Skeletal muscle satellite cell (primary cell): ENCODE data around the gene CABP1.

Experiments used
- H3K27me3 ChIP-seq: 2 replicates; pipeline ENCODE4 v1.7.0; 2013; ENCODE audit warnings: low read length; ENCODE audit not compliant: control insufficient read depth, insufficient read depth
- H3K36me3 ChIP-seq: 2 replicates; pipeline ENCODE4 v1.7.0; 2013; ENCODE audit warnings: mild to moderate bottlenecking, control low read depth, low read length; ENCODE audit not compliant: insufficient read depth
- H3K4me1 ChIP-seq: 2 replicates; pipeline ENCODE4 v1.7.0; 2013; ENCODE audit warnings: low read length; ENCODE audit not compliant: control insufficient read depth, insufficient read depth
- H3K4me2 ChIP-seq: 2 replicates; pipeline ENCODE4 v1.7.0; 2013; ENCODE audit warnings: mild to moderate bottlenecking, low read length
- H3K4me3 ChIP-seq: 2 replicates; pipeline ENCODE4 v1.7.0; 2013; ENCODE audit warnings: low read length
- H3K9ac ChIP-seq: 2 replicates; pipeline ENCODE4 v1.7.0; 2013; ENCODE audit warnings: mild to moderate bottlenecking, low read depth, low read length, moderate library complexity
- H3K9me3 ChIP-seq: replicated peaks from 2 replicates; pipeline ENCODE4 v1.7.0; 2013; ENCODE audit warnings: mild to moderate bottlenecking, control low read depth, low read length

The CABP1 gene

DNA sequence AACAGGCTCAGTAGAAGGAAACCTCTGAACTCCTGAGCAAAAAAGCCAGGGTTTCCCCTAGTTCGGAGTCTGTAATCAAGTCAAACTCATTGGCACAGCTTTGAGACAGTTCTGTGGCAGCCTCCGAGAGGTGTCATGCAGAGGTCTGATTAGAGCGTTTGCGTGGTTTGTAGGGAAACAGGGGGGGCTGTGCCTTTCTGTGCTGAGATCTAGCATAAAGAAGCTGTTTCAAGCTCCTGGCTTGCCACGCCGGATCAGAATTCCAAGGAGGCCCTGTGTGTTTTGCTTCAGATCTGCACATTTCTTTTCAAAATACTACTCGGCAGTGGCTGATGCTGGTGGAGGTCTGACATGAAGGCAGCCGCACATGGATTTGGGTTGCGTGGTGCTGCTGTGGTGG, 1.7 kb downstream of the CABP1 start:
- H3K4me1 ChIP-seq = peaks cover 11% of the 10 kb centered on the region
- peaks cover 75% of the 10 kb centered on the region for H3K27me3 ChIP-seq
- H3K9ac ChIP-seq = no peak overlapping the region
- no peak overlapping the region for H3K4me3 ChIP-seq
- H3K9me3 ChIP-seq = no peaks in the 10 kb centered on the region
- H3K36me3 ChIP-seq = no peaks in the 10 kb centered on the region
- H3K4me2 ChIP-seq = no peak overlapping the region

DNA sequence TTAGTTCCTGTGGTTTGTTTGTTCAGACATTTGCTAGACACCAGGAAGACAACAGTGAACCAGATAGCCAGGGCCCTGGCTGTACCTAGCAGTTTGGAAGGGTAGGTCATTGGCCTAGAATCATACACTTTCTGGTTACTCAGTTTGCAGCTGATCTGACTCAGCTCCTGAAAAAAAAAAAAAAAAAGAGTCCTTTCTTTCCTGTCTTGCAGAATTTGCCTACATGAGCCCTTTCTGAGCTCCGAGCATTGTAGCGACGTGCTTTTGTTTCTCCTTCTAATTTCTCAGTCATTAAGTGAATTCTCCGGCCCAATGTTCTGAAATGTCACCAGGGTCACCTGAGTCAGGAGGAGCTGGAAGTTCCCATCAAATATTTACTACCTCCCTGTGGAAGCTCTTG, 2.4 kb downstream of the CABP1 start:
- Histone ChIP-seq H3K36me3 (no peaks in the 10 kb centered on the region), H3K9ac (no peak overlapping the region), H3K27me3 (peaks cover 72% of the 10 kb centered on the region), H3K4me1 (peaks cover 11% of the 10 kb centered on the region), H3K4me2 (no peak overlapping the region), H3K9me3 (no peaks in the 10 kb centered on the region), H3K4me3 (no peak overlapping the region)

GRCh38 chr12:120643574-120643973, 3.1 kb downstream of the CABP1 start:
- peaks cover 65% of the 10 kb centered on the region for H3K27me3 ChIP-seq
- no peak overlapping the region for H3K4me2 ChIP-seq
- H3K9me3 ChIP-seq = no peaks in the 10 kb centered on the region

GRCh38 chr12:120646044-120646443, 5.6 kb downstream of the CABP1 start:
- no peak overlapping the region for H3K9ac ChIP-seq
- H3K9me3 ChIP-seq = no peaks in the 10 kb centered on the region
- H3K4me2 ChIP-seq = no peak overlapping the region
- H3K27me3 ChIP-seq = peaks cover 68% of the 10 kb centered on the region
- no peak overlapping the region for H3K4me3 ChIP-seq
- no peaks in the 10 kb centered on the region for H3K36me3 ChIP-seq
- H3K4me1 ChIP-seq = peaks cover 14% of the 10 kb centered on the region

More at GRCh38 chr12:120643574-120643973, 3.1 kb downstream of the CABP1 start:
- H3K4me3 ChIP-seq = no peak overlapping the region
- H3K36me3 ChIP-seq = no peaks in the 10 kb centered on the region
- peaks cover 11% of the 10 kb centered on the region for H3K4me1 ChIP-seq
- no peak overlapping the region for H3K9ac ChIP-seq

DNA sequence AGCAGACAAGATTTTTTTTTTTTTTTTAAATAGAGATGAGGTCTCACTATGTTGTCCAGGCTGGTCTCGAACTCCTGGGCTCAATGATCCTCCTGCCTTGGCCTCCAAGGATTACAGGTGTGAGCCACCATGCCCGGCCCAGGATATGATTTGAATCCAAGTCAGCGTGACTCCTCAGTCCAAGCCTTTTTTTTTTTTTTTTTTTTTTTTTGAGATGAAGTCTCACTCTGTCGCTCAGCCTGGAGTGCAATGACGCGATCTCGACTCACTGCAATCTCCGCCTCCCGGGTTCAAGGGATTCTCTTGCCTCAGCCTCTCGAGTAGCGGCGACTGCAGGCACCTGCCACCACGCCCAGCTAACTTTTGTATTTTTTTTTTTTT, 6.9 kb downstream of the CABP1 start:
- Histone ChIP-seq H3K4me1 (peaks cover 8% of the 10 kb centered on the region), H3K9me3 (no peaks in the 10 kb centered on the region), H3K4me3 (no peak overlapping the region), H3K27me3 (peaks cover 68% of the 10 kb centered on the region), H3K36me3 (no peaks in the 10 kb centered on the region), H3K9ac (no peak overlapping the region), H3K4me2 (no peak overlapping the region)

DNA sequence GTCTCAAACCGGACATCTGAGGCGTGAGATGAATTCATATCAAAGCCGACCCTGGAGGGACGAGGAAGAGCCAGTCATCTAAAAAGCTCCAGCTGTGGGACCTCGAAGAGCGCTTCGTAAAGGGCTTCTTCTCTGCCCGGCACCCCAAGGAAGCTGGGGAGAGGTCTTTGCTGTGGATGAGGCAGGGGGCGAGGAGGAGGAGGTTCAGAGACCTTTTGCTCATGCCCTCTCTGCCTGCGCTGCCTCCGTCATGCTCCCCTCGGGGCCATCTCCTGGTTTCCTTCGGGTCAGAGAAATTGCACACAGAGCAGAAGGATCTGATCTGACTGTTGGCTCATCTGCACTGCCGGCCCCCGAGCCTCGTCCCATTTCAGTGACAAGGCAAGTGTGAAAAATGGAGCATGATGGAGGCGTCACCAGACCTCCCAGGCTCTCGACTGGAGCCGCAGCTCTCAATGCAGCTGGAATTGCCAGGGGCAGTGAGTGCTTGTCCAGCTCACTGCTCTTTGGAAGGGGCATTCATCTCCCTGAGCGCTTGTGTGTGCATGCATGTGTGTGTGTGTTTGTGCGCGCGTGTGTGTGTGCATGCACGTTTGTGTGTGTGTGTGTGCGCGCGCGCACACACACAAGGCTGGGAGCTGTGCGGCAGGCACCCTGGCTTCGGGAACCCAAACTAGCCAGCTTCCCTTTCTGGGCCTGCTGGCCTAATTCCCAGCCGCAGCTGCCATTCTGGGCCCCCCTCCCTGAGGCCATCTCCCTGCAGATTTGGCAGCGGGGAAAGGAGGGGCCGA, 9.2 kb downstream of the CABP1 start:
- no peaks in the 10 kb centered on the region for H3K9me3 ChIP-seq
- peaks cover 8% of the 10 kb centered on the region for H3K4me1 ChIP-seq
- H3K4me3 ChIP-seq = peak overlapping the region; percentile 72
- no peaks in the 10 kb centered on the region for H3K36me3 ChIP-seq
- H3K9ac ChIP-seq = no peak overlapping the region
- peak overlapping the region; percentile 93 for H3K4me2 ChIP-seq
- H3K27me3 ChIP-seq = peaks cover 69% of the 10 kb centered on the region

GRCh38 chr12:120650233-120650690, 9.8 kb downstream of the CABP1 start:
- peaks cover 8% of the 10 kb centered on the region for H3K4me1 ChIP-seq
- H3K9ac ChIP-seq = no peak overlapping the region
- H3K27me3 ChIP-seq = peaks cover 68% of the 10 kb centered on the region
- no peak overlapping the region for H3K4me3 ChIP-seq
- H3K36me3 ChIP-seq = no peaks in the 10 kb centered on the region
- no peaks in the 10 kb centered on the region for H3K9me3 ChIP-seq
- no peak overlapping the region for H3K4me2 ChIP-seq

DNA sequence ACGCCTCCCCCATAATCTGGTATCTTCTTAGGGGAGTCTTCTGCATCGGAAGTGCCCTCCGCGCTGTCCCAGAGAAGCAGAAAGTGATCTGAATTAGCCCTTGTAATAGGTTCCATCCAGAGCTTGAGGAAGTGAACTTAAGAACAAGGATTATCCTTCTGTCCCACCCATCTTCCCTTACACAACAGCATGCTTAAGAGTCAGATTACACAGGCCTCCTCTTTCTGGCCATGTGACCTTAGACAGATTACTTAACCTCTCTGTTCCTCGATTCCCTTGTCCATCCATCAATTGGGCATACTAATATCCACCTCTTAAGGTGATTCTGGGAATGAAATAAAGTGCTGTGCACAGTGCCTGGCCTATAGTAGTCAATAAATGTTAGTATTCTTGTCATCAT, 11.4 kb downstream of the CABP1 start:
- Histone ChIP-seq H3K4me1 (peaks cover 8% of the 10 kb centered on the region), H3K9ac (no peak overlapping the region), H3K9me3 (no peaks in the 10 kb centered on the region), H3K4me2 (no peak overlapping the region), H3K27me3 (peaks cover 66% of the 10 kb centered on the region), H3K36me3 (no peaks in the 10 kb centered on the region), H3K4me3 (no peak overlapping the region)

DNA sequence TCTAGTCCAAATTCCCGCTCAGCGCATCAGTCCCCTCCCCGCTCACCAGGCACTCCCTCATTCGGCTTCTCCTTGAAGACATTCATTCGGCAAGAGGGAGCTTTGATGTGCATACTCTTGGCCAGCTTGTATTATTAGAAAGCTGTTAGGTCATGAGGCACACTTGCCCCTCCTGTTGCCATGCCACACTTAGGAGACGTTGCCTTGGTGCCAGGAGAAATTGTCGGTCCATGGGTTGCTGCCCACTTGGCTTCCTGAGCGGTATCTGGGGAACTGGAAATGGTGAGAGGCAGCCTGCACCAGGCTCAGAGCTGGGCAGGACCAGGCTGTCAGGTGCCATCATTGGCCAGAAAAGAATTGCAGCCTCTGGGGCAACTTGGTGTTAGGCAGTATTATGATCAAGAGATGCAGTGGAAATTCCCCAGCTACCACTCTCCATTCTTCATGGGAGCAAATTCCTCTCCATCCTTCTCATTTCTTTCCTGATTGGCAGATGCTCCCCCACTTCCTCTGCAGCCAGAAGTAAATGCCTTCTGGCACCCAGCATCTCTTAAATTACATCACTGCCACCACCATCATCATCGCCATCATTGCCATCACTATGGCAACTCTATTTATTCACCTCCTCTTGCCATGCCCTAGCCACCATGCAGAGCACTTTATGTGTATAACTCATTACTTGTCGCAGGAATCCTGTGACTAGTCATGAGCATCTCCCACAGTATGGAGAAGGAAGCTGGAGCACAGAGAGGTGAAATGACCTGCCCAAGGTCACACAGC, 12.4 kb downstream of the CABP1 start:
- H3K9ac ChIP-seq = no peak overlapping the region
- no peaks in the 10 kb centered on the region for H3K36me3 ChIP-seq
- no peaks in the 10 kb centered on the region for H3K9me3 ChIP-seq
- peaks cover 8% of the 10 kb centered on the region for H3K4me1 ChIP-seq
- peaks cover 66% of the 10 kb centered on the region for H3K27me3 ChIP-seq
- no peak overlapping the region for H3K4me2 ChIP-seq
- no peak overlapping the region for H3K4me3 ChIP-seq

DNA sequence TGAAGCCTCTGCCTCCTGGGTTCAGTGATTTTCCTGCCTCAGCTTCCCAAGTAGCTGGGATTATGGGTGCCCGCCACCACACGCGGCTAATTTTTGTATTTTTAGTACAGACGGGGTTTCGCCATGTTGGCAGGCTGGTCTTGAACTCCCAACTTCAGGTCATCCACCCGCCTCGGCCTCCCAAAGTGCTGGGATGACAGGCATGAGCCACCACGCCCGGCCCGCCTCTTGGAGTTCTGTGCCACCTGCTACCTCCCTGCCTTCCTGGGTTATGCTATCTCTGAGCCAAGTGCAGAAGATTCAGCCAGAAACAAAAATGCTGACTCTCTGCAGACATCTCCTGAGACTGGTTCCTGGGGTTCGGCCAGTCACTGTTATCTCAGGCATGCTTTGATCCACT, 13.2 kb downstream of the CABP1 start:
- Histone ChIP-seq H3K4me3 (no peak overlapping the region), H3K36me3 (no peaks in the 10 kb centered on the region), H3K9ac (no peak overlapping the region), H3K4me2 (no peak overlapping the region), H3K9me3 (no peaks in the 10 kb centered on the region), H3K4me1 (peaks cover 8% of the 10 kb centered on the region), H3K27me3 (peaks cover 72% of the 10 kb centered on the region)

DNA sequence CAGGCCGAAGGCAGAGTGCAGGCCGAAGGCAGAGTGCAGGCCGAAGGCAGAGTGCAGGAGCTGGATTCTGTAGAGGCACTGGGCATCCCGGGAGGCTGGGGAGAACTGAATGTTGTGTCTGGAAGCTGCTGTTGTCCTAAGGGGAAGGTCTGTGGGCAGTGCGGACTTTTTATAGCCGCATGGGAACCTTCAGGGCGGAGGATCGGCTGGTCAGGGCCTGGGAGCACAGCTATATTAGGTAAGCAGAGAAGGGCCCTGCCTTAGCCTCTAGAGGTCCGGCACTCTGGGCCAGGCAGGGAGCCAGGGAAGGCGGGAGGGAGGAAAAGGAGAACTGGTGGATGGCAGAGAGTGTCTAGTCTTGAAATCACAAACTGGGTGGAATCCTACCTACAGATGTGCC, 14.2 kb downstream of the CABP1 start:
- H3K9ac ChIP-seq = no peak overlapping the region
- no peaks in the 10 kb centered on the region for H3K9me3 ChIP-seq
- H3K36me3 ChIP-seq = no peaks in the 10 kb centered on the region
- peaks cover 4% of the 10 kb centered on the region for H3K4me1 ChIP-seq
- no peak overlapping the region for H3K4me2 ChIP-seq
- H3K27me3 ChIP-seq = peaks cover 78% of the 10 kb centered on the region
- no peak overlapping the region for H3K4me3 ChIP-seq
